ENCODE results near the gene KLHL12.

The KLHL12 gene

DNA sequence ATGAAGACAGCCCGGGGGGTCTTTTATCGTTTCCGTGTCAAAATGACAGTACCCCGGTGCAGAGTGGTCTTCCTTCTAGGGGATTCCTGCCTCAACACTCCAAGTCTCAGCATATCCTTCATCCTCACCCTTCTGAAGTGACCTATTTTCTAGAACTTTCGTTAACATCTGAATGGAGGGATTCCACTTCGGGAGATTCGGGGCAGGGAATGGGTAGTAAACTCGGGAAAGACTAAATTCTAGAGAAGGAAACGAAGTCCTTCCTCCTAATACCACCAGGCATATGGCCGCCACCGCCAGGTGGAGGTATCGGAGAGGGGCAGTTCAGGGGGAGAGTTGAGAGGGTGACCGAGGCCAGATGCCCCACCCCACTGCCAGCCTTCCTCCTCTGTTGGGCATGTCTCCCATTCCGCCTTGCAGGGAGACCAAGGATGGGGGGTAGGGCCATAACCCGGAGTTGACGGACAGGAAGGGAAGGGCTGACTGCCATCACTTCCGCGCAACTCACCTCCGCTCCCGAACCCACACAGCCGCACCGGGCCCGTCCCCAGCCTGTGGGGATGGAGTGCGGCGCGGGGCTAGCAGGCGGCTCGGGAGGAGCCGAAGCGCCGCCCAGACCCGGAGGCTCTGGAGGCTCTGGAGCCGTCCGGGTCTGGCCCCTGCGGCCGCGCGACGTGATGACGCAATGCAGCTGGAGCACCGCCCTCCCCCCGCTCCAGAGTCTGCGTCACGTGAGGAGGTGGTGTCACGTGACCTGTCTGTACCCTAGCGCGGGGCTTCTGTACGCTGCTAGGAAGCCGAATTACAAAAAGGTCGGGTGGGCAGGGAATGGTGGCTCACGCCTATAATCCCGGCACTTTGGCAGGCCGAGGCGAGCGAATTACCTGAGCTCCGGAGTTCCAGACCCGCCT lies at the start of gene KLHL12:
KLHL12 (minus strand) TSS at position 654 of the 911 bp plus-strand sequence. CDS start 2,072 bp downstream, outside the sequence.
- peak; percentile 89 for DNase-seq (ENCODE audit: low read depth)

DNA sequence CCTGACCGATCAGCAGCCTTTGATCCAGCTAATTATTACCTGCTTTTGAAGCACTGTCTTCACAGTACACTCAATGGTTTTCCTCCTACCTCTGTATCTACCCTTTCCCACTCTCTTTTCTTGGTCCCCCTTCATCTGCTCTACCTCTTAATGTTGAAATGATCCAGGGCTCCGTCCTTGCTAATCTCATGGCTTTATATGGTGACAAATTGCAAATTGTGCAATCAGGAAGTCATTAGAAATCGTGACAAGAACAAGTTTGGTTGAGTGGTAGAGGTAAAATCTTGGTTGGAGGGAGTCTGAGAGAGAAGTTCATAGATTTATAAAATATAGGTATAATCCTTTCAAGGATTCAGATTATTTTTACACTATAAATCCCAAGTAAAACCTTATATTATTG lies 49.6 kb upstream of the KLHL12 start:
- DNase-seq (ENCODE audit: low read depth), result no peak

DNA sequence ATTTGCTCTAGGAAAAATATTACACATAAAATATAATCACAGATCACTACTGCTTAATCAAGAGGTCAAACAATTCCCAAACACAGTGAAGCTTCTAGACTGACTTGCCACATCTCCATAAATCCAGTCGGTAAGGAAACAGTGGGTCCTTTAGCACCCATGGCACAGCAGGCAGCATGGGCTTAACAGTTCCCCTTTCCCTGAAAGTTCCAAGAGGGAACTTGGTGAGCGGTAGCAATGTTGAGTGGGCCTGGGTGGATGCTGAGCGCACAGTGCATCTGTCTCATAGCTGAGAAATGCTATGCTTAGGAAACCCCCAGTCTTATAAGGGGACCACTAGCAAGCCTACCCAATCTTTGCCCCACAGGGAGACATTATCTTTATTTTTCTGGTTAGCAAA lies 47.8 kb upstream of the KLHL12 start:
- no peak for DNase-seq (ENCODE audit: low read depth)

DNA sequence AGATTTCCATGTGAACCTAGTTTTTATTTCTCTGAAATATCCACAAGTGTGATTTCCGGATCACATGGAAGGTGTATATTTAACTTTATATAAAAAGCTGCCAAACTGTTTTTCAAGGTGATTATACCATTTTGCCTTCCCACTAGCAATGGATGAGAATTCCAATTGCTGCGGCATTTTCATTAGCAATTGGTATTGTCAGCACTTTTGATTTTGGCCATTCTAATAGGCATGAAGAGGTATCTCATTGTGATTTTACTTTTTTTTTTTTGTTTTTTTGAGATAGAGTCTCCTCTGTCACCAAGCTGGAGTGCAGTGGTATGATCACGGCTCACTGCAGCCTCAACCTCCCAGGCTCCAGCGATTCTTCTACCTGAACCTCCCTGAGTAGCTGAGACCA lies 45.0 kb upstream of the KLHL12 start:
- DNase-seq (ENCODE audit: low read depth), result no peak

DNA sequence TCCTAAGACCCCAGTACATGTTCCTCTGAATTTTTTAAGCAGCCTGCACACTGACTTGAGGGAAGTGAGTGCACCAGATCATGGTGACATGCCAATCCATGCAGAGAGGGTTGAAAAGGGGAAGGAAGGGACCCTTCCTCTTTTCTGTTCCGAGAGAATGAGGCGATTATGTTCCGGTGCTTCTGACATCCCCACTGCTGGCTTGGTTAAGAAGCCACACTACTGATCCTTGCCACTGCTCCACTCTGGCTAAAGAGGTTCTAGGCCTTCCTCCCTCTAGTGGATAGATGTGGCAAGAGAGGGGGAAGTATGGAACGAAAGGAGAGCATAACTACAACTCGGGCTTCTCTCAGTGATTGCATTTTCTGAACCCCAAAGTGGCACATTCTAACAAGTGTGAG lies 41.9 kb upstream of the KLHL12 start:
- peak; percentile 57 for DNase-seq (ENCODE audit: low read depth)

DNA sequence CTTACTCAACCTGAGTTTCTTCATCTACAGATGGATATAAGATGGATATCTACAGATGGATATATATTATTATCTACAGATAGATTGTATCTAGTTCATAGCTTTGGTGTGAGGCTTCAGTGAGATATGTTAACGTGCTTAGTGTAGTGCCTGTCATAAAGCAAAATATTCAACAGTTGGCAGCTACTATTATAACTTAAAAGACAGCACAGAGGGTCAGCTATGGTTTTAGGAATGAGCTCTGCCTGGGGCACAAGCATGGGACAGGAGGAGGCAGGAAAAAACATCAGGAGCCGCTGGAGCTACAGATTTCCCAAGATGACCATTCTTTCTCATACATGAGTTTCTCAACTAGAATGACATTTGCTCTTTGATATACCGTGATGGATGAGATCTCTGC lies 41.3 kb upstream of the KLHL12 start:
- no peak for DNase-seq (ENCODE audit: low read depth)

DNA sequence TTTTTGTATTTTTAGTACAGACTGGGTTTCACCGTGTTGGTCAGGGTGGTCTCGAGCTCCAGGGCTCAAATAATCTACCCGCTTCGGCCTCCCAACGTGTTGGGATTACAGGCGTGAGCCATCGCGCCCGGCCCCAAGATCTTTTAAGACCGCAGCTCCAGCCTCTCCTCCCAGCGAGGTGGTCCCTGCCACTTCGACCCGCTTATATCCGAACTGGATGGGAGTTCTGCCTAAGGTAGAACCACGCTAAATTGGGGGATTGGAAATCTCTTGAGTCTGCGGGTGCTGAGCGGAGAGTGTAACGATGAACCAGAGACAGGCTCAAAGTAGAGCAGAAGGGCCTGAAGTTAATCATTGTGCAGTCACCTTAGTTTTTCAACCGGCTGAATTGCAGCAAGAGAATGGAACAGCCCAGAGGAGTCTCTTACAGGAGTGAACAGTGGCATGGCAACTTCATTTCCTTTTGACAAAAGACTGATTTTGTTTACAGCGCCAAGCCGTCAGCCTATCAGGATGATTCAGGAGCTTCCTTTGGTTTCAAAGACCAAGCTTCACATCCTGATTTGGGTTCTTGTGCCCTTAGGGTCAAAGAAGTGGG lies 40.7 kb upstream of the KLHL12 start:
- no peak for DNase-seq (ENCODE audit: low read depth)

DNA sequence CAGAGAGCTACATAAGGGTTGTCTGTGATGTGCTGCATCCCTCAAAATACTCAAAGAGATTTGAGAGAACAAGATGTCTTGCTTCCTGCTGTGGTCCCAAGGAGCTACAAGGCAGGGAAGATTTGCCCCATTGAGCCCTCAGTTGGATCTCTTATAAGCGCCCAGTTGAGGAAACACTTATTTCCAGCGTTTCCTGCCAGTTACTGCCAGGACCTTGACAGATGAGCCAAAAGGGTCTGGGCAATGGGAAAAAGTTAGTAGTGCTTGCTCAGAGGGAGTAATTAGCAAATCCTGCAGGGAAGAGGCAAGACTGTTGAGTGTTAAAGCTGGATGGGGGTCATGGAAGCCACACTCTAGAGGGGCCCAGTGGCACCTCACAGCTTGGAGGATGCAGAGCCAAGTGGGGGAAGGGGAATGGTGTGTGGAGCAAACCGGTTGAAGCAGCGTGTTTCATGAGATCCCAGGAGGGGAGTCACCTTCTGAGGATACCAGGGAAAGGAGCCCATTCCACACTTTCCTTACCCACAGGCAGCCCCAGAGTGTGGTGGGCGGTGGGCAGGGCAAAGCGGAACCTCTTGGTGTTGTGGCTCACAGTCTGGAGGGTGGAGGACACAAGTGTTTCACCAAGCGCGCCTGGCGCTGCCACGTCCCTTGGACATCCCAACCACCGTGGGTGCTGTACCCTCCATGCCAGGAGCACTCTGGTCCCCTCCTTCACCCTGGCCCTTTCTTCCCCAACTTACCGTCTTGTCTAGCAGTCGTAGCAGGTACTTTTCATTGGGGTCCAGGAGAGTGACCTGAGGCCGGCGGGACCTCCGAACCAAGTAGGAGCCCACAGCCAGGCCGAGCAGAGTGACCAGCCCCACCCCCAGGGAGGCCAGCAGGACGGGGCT lies 39.2 kb upstream of the KLHL12 start:
- DNase-seq (ENCODE audit: low read depth), result no peak

DNA sequence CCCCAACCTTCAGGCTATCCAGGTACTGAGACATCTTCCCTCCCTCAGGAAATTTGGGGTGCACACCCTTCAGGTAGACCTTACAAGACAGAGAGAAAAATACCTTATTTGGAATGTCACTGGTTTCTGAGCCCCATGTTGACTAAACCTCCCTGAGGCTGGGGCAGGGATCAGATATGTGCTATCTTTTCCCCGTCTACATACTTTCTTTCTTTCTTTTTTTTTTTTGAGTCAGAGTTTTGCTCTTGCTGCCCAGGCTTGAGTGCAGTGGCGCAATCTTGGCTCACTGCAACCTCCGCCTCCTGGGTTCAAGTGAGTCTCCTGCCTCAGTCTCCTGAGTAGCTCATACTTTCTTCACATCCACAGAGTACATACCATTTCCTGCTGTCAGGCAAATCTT lies 38.4 kb upstream of the KLHL12 start:
- no peak for DNase-seq (ENCODE audit: low read depth)

DNA sequence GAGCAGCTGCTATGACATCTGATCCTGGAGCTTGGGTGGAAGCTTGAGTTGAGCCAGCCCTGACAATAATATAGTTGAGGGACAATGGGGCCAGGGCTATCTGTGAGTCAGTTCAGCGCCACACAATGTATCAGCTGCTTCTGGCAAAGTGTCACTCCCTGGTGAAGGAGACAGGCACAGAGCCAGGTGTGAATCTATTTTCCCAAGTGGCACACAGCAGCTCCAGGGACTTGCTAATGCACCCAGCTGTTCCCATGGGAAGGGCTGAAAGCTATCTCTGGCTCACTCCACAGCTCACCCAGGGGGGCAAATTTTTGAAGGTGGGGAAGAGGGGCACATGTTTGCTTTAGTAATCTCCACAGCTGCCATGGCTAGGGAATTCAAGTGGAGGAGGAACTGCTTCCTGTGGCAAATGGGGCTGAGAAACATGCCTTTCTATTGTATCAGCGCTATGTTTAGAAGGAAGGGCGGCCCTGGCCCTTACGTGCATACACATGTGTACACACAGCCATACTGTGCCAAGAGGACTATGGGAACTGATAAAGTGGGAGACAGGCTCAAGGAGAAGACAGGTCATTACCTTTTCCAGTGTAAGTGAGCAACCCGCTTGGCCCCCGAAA lies 37.9 kb upstream of the KLHL12 start:
- DNase-seq (ENCODE audit: low read depth), result no peak

DNA sequence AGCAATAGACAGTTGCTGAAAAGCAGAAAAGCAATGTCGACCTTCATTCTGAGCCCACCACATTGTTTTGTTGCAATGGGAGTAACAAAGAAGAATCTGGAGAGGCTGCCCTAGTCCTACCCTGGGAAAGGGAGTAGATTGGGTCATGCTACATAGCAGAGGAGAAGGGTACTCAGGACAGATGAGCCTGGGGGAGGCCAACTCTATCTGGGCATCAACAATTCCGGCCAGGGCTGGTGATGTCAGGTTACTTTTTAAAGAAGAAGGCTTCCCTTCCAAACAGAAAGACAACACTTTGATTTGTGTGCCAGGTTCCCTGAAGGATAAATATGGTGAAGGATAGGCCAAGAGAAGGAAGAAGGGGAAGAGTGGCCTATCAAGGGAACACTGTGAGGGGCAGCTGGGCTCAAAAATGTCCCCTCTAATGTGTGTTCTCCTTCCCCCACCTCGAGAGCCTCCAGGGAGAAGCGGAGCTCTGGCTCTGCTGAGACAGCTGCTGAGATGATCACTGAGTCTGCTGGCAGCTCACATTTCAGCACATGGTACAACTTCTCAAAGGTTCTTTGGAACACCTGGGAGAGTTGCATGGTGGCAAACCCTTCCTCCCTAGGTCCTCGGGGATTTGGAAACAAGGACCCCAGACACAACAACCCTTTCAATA lies 34.3 kb upstream of the KLHL12 start:
- no peak for DNase-seq (ENCODE audit: low read depth)

DNA sequence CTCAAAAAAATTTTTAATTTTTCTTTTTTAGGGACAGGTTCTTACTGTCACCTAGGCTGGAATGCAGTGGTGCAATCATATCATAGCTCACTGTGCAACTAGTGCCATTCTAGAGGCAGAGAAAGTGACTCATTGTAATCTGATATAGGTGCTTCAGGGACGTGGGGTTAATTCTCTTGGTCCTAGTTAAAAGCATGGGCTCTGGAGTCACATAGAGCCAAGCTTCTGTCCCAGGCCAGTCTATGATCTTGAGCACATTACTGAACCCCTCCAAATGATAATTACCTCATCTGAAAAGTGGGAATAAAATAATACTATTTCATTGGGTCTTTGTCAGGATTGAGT lies 32.2 kb upstream of the KLHL12 start:
- DNase-seq (ENCODE audit: low read depth), result no peak

DNA sequence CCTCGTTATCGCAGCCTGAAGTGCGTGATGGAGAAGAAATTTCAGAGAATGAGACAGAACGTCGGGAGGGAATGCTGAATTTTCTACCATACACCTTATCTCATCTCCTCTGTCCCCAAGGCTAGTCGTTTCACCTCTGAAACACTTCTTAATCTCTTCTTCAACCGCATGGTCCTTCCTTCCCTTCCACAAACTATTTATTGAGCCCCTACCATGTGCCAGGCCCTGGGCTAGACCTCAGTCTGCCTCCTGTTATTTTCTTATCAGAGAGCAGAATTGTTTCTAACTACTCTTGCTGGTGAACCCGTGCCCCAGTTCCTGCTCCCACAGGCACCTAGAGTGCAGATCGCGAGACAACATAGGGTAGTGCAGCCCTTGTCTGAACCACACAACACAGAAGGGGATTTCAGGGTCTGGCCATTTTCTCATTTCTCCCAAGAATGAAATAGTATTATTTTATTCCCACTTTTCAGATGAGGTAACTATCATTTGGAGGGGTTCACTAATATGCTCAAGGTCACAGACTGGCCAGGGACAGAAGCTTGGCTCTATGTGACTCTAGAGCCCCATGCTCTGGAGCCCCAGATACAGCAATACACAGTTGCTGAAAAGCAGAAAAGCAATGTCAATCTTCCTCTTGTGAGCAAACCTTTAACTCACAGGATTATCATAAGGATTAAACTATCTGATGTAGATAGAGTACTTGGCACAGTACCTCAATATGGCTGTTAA lies 31.7 kb upstream of the KLHL12 start:
- no peak for DNase-seq (ENCODE audit: low read depth)

DNA sequence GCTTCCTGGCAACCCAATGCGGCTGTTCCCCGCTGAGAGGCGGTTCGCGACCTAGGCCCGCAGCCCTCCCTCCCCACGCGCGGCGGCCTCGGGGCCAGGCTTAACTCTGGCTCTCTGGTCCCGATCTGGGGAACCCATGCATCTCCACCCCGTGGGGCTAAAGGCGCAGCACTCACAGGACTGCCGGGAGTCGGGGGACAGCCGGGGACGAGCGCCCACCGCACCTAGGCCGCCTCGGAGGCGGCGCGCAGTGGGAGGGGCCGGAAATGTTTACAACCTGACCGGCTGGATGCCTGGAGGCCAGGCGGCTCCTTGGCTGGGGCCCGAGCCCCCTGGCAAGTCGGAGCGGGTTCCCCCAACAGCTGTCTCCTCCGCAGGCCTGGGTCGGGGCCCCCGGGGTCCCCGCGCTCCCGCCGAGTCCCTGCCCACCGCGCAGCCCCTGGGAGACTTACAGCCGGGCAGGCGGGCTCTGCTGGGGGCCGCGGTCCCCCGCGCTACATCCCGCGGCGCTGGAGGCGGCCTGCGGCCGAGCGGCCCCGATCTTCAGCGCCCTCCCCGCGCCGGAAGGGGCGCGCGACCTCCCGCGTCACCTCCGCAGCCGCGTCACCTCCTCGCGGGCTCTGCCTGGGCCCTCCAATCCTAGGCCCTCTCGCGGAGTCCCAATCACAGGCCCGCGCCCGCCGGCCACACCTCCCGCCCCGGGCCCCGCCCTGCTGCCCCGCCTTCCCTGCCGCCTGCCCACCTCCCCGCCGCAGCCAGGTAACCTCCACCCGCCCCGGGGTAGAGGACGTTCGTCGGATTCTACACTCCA lies 30.9 kb upstream of the KLHL12 start, which contains the start of gene ADIPOR1:
ADIPOR1 (minus strand) TSS at position 580 of the 811 bp plus-strand sequence. CDS start 7,242 bp downstream, outside the sequence.
- peak; percentile 71 for DNase-seq (ENCODE audit: low read depth)

DNA sequence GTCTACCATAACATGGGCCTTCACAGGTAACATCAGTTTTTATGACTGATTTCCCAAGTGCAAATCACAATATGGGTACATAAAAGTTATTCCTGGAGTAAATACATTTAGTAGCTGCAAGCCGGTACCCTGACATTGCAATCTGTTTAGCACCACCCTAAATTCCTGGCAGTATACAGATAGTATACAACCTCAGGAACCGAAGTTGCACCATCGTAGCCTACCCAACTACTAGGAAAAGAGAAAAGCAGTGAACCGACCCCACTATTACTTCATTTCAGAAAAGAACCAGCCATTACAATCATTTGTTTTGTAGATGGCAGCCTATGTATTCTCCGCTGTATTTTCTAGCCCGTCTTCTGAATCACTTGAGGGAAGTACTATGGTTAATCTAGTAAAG lies 29.9 kb upstream of the KLHL12 start:
- DNase-seq (ENCODE audit: low read depth), result no peak

DNA sequence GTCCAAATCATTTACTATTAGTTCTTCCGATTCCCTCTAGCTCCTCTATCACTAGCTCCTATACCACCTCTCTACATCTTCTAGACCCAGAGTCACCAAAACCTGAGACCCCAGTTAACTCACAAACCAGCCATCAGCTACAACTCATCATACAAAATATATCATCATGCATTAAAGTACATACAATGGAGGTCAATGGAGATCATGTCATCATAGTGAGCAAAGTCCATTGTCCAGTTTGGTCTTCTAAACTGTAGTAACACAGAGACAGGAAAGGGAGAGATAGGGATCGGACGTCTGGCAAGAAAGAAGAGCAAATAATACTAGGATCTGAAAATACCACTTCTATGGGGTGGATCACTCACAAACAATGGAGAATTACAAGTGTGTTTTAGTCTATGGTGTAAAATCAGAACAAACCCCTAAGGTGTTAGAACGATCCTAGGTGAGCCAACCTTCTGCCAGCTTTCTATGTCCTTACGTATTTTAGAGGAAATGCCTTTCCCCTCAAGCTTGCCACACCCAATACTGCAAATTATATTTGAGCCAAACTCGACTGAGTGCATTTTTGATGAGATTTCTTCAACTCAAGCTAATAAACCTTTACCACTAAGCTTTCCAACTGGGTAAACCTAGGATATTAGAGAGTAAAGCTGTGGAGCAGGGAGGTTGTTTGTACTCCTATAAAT lies 27.2 kb upstream of the KLHL12 start:
- no peak for DNase-seq (ENCODE audit: low read depth)

DNA sequence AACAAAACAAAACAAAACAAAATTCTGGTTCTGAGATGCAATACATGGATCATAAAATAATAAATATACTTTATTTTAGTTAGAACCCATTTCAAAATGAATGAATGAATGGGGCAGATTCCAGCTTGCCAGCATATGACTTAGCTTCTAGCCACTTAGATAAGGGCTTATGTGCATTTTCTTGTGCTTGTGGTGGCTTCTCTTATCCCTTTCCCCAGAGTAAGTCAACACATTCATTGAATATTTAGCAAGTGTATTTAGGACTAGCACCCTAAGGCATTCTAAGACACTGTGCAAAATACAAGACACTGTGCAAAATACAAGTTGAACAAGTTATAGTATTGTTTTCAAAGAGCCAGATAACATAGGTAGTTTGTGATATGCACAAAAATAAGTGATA lies 26.4 kb upstream of the KLHL12 start:
- DNase-seq (ENCODE audit: low read depth), result no peak

DNA sequence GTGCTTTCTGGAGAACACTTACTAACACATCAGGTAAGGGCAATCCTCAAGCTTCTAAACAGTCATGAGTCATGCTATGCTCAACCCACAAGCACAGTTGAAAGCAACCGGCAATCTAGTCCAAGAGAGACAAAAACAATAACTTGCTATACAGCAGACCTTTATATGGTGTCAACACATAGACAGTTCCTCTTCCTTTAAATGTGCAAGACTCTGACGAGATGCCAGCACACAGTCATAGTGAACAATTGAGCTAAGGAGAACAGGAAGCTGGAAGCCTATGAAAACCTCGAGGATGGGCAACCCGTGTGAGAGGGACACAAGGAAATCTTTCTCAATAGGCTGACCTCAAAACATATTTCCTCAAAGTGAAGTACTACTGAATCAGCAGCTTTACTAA lies 25.8 kb upstream of the KLHL12 start:
- DNase-seq (ENCODE audit: low read depth), result peak; percentile 32

DNA sequence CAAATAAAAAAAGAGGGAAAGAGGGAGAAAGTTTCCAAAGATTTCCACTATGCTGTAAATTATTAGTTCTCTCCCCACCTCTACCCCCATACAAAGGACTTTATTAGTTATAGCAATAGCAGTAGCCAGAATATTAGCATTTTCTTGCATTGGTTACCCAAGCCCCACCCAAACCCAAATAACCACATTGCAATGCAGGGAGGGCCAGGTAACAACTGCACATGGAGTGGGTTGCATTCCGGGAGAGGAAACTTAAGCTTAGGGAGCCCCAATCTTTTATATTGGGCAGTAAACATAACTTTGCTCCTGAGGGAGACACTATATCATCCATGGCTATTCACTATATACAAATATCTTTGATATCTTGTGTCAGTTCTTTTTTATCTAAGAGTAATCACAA lies 25.1 kb upstream of the KLHL12 start:
- DNase-seq (ENCODE audit: low read depth), result no peak

Measured in stromal cell of bone marrow (primary cell).